Inferior parietal cortex (tissue), 1 donor: Measurements from ENCODE around the gene TDP2.
"Not testable (repeated sequence)": the region's sequence is repeated elsewhere in the genome, so short reads cannot be mapped to it uniquely, and the experiment has no call there.

Source experiments
- DNase-seq: peaks from one replicate; pipeline ENCODE4 v3.0.0-alpha.2; 2016; ENCODE audit errors: extremely low spot score

Gene TDP2

DNA sequence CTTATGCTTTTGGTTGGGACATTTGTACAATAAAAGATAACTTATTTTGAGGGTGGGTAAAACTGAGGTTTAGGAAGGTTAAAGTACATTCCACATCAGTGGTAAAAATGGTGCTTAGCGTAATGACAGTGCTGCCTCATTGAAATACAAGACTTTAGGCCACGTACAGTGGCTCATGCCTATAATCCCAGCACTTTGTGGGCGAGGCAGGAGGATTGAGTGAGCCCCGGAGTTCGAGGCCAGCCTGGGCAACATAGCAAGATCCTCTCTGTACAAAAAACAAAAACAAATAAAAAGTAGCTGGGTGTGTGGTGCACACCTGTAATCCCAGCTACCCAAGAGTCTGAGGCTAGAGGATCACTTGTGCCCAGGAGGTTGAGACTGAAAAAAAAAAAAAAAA is 18.4 kb downstream of the TDP2 start:
- no peak for DNase-seq

DNA sequence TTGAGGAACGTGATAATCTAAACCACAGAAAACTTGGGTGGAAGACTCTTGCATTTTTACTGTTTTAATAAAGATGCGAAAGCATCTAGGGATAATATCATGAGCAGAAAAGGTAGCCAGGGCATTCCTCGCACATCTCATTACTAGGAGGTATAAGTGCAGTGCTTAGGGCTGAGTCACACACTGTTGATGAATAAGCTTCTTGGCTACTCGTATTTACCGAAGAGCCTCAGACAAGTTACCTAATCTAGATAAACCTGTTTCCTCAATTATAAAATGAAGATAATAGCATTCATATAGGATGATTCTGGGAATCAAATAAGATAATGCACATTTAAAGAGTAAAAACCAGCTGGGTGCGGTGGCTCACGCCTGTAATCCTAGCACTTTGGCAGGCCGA is 19.9 kb downstream of the TDP2 start:
- DNase-seq = no peak

DNA sequence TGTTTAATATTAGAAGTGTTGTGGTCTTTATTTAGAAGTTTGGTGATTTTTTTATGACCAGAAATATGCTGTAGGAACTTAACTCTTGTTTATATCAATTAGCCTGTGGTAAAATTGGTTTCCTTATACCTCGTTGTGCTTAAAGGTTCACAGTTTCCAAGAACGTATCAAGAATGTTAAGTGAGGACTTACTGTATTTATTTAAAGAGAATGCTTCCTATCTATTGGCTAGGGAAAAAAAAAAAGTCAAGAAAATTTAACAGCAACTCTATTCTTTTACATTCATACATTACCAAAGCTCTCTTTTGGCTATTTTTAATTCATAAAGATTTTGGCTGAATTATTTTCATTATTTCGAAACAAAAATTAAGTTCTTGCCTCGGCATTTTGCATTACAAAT is 22.3 kb downstream of the TDP2 start:
- no peak for DNase-seq

DNA sequence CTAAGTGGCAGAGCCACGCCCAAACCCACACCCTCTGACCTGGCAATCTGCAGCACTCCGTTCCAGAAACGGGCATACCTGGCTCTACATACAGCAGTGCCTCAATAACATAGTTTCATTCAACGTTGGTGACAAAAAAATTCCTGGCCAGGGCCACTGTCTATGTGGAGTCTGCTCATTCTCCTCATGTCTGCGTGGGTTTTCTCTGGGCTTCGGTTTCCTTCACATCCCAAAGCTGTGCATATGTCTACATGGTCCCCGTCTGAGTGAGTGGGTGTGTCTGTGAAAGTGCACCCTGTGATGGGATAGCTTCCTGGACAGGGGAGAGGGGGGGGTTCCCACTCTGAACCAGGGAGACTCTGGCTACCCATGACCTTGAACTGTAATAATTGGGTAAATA is 22.8 kb downstream of the TDP2 start:
- no peak for DNase-seq

DNA sequence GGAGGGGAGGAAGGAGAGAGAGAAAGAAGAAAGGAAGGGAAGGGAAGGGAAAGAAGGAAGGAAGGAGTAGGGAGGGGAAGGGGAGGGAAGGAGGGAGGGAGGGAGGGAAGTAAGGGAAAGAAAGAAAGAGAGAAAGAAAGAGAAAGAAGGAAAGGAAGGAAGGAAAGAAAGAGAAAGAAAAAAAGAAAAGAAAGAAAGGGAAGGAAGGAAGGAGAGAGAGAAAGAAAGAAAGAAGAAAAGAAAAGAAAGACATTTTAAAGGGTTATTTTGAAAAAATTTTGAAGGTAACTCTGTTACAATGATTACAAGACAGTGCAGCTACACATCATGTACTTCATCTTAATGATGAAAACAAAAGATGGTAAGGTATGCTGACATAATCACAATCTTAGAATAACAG is 24.6 kb downstream of the TDP2 start:
- no peak for DNase-seq

DNA sequence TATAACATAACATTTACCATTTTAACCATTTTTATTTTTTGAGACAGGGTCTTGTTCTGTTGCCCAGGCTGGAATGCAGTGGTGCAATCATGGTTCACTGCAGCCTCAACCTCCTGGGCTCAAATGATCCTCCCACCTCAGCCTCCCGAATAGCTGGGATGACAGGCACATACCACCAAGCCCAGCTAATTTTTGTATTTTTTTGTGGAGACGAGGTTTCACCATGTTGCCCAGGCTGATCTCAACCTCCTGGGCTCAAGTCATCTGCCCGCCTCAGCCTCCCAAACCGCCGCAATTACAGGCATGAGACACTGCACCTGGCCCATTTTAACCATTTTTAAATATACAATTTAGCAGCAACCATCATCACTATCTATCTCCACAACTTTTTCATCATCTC is 26.1 kb downstream of the TDP2 start:
- not testable (repeated sequence) for DNase-seq

DNA sequence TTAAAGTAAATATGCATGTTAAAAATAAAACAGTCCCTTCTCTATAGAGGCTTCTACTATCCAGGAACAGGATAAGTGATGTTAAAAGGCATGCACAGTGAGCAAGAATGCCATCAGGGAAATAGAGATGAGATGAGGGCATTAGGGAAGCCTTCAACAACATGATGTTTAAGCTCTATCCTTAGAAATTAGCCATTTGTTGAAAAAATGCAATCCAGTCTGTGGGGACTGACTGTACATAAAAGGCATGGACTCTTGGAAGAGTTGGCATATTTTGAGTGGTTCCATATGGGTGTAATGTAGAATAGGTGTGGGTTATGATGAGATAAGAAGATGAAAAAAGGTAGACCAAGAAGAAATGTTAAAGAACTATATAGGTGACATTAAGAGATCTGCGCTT is 26.5 kb downstream of the TDP2 start:
- DNase-seq = no peak

DNA sequence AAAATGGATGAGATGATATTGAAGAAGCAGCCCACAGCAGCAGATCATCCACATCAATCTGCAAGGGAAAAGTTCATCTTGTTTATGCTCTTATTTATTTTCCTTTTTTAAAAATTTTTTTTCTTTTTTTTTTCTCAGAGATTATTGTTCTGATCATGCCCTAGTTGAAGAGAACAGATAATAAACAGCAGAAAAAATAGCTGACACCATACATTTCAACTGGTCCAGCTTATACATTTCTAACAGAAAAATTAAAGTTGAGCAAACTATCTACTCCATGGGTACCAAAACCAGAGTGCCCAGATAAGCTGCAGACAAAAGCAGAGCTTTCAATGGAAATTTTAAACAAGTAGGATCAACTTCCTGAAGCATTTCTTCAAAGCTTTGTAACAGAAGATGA is 30.0 kb downstream of the TDP2 start:
- no peak for DNase-seq

DNA sequence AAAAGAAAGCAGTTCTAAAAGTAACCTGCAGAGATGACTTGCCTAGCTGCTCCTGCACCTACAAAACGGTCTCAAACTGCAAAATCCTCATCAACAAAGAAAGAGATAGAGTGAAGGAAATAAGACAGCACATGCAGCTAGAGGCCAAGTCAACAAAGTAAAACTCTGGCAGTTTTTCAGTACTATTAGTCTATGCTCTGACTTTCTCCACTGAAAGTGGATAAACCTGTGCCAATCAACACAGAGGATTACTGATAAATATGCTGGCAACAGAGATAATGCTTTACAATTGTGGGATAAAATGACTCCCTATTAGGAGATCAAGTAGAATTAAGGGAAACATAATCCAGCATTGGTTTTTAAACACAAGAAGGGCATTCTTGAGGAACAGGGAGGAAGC is 34.1 kb downstream of the TDP2 start:
- no peak for DNase-seq

DNA sequence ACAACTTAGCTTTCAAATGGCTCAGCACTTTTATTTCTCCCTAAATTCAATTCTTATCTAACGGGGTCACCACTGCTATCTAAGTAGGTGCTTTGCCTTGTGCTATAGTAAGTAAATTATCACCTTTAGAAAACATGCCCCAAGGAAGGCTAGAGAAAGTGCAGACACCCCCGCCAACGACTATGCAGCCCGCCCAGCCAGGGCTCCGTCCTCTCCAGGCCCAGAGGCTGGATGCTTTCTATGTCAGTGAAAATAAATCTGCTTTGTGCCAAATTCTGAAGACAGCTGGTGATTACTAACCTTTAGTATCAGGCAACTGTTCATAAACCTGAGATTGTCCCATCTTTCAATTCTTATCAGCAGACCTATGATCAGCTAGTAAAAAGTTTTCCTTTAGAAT is 35.0 kb downstream of the TDP2 start:
- DNase-seq = no peak

DNA sequence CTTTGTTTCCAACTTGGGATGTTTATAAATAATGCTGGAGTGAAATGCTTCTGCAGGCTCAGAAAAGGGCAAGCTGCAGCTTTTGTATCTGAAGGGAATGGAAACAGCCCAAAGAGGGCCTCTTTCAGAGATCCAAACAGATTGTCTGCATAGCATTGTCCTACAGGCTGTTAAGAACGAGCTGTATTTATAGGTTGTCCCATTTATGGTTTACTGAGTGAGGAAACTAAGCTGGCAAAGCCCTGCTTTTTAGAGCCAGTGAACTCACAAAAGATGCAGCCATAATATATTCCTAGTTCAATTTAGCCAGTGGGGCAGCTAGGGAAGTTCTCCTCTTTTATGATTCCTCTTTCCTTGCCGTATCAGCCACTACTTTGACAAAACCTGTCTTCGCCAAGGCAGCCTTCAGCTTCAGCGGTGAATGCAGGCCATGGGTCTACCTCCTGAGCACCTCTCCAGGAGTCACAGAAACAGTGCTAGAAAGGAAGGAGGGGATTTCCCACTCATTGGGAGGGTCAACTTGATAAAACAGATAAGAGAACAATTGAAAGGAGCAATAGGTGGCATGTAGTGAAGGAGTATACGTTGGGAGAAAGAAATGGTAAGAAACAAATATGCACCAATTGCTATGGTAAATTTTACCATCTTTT is 35.7 kb downstream of the TDP2 start:
- no peak for DNase-seq

DNA sequence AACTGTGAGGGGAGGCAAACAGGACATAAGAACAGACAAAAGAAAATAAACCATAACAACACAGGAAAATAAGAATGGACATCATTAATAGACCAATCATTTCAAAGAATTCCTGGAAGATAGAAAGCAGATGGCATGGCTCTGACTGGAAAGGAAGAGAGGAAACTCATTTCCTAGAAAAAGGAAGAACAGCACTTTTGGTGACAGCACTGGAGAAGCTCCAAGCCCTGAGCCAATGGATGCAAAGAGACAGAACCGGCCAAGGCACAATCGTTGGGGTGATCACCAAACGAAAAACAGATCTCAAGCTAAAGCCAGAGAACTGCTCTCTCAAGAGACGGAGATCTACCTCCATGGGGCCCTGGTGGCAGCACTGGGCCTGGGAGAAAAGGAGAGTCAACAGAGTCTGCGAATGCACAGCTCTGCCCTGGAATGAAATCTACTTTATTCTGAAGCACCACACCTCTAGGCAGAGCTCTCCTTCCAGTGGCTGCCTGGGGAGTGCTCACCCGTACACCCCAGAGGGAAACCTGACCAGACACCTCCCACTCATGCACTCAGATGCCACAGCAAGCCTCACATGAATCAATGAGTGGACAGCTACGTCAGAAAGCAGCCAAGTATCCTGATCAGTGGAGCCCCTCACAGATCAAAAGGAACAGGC is 44.9 kb downstream of the TDP2 start:
- DNase-seq = no peak

DNA sequence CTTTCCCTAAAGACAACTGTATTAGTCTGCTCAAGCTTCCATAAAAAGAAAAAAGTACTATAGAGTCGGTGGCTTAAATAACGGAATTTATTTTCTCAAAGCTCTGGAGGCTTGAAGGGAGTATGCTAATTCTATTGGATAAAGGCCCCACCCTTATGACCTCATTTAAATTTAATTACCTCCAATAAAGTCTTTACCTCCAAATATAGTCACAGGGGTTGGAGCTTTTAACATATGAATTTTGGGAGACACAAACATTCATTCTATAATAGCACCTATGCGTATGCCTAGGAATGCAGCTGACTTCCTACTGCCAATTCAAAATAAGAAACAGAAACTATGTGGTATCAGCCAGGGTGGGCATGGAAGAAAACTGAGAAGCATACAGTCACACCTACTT is 46.1 kb downstream of the TDP2 start:
- no peak for DNase-seq

DNA sequence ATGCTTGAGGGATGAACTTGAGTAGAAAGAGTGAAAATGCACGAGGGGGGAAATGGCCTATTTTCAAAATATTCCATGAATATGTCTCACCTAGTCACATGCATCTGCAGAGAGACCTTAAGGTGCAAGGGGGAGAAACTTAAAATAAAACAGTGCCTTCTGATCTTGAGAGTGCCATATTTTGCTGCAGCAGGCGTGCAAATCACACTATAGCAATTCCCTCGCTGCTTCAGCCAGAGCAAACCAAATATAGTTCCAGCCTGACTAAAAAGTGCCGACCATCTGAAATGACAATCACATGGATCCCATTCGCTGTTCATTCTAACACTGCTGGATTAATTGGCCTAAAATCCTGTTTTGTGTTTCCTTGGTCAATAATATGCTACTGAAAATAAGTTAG is 47.0 kb downstream of the TDP2 start:
- DNase-seq = no peak

DNA sequence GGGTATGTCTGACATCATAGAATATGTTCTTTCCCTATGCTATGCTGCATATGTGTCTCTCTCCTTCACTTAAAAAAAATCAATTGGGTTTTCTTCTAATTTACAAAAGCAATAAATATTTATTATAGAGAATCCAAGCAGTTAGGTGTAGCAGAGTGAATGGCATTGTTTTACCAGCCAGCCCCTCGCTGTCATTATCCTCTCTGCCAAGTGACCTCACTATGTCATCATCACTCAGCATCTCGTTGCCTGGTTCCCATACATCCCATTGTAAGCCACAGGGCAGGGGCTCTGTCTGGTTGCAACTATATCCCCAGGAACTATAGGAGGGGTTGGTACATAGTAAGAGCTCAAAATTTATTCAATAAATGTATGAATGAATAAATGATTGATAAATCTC is 52.1 kb downstream of the TDP2 start:
- DNase-seq = no peak

DNA sequence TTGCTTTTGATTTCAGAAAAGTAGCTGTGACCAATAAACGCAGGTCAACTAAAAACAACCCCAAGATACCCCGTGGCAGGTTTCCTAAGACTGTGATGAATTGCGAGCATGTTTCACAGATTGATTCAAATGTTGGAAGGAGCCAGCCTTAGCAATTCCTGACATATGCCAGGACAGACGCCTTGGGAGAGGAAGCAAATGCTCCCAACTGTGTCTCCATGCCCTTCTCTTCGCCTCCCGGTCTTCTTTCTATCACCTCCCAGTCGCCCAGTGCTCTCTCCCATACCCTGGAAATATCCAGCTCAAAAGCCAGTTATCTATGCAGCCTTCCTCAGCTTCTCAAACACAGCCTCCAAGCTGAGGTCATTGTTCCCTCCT is 52.7 kb downstream of the TDP2 start:
- DNase-seq = no peak

DNA sequence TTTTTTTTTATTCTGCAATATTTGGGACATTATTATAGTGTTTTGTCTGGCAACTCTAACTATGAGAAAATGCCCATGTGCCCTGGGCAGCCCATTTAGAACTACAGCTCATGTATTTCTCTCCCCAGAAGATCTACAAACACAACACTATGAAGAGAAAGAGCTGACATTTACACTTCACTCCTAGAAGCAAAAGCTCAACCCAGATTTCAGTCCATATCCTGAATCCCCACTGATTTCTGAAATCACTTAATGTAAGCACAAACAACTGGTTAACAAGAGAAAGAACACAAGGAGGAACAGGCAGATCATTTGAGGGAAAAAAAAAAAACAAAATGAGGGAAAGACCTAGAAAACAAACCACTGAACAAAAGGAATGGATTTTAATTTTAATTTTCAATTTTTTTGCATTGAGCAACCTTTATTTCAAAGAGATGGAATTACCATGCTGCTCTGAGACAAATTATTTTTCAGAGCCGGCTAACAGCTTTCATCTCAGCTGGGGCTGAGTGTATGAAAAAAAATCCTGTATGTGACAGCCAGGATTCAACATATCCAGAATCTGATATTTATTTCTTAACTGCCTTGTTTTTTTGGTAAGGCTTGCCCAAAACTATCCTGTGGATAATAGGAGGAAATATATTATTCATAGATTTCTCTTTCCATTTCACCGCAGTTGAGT is 53.2 kb downstream of the TDP2 start:
- DNase-seq = no peak

DNA sequence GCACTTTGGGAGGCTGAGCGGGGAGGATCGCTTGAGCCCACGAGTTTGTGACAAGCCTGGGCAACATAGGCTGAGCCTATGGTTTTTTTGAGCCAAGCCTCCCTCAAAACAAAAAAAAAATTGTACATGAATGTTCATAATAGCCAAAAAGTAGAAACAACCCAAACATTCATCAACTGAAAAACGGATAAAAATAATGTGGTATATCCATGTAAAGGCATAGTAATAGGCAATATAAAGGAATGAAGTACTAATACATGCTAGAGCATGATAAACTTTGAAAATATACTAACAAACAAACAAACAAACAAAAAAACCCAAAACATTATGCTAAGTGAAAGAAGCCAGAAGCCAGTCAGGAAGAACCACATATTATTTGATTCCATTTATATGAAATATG is 56.0 kb downstream of the TDP2 start:
- DNase-seq = no peak

DNA sequence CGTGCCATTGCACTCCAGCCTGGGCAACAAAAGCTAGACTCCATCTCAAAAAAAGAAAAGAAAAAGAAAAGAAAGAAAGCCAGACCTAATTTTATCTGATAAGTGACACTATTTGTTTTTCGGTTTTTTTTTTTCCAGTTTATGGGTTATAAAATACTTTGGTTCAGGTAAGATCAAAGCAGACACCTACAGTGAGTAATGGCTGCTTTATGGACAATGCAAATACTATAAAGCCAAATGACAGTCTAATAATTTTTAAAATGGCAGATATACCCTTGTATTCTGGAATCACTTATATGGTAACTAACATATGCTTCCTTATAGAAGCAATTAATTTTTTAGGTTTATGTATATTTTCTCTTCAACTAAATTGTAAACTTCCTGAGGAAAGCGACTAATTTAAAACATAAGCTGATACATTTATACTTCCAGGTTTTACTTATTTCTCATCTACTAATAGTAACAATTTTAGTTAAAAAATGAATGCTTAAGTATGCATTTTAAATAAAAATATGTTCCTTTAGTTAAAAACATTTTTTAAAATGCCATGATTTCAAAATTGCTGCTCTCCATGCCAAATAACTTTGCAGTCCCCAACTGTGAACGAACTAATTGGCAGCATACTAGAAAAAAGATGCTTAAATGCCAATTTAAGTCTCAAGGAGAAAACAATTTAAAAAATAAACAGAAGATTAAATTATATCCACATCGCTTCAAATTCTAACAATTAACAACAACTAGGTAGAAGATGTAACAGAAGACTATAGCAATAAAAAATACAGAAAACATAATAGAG is 59.2 kb downstream of the TDP2 start:
- no peak for DNase-seq

DNA sequence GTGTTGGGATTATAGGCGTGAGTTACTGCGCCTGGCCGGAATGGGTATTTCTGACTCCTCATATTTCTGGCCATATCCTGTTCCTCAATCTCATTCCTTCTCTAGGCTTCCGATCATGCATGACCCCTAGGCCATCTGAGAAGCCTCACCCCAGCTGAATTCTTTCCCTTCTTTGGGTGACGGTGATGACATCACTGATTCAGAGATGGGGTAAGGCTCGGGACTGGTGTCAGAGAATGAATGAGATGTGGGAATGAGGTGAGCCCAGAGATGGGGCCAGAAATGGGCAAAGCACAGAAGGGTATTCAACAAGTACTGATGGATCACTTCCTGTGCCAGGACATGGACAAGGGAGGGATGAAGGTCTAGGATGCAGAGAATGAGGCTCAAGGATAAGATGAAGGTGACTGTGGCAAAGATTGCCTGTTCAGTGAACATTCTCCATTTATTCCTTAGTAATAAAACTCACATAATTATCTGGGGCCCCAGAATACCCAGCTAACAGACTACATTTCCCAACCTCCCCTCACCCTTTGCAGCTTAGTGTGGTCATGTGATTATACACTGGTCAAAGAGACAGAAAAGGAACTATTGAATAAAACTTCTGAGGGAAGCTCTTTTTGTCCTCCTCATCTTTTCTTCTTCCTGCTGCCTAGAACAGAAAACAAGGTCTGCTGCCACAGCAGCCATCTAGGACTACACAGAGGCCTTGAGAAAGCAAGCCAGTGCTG is 60.3 kb downstream of the TDP2 start:
- DNase-seq = no peak

DNA sequence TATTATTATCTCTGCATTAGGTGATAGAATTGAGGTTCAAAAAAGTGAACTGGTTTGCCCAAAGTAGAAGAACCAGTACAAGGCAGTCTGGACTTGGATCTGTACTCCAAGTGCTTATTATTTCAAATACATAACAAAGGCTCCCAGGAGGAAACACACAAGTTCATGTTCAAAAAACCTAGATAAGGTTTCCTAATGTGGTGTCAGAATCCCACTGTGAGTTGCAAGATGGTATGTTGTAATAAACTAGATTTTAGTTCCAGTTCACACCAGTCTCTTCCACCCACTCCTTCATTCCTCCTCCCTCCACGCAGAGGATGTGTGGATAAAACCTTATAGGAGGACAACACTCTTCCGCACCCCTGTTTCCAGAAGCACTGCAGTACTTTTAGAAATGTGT is 63.5 kb downstream of the TDP2 start:
- no peak for DNase-seq

DNA sequence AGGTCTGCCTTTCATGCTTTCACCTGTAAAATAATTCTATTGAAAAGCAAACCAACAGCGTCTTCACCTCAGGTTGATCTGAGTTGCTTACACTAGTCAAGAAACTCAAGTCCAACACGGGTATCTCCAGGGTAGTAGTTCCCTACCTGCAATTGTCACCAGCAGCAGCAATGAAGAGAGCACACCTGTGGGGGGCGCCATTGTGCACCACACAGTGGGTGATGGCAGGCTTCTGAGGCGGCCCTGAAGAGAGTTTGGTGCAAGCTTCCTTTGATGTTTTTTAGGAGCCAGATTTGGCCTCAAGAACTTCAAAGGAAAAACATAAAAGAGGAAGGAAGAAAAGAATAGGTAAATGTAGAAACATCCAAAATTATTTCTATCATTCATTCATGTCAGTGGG is 65.8 kb downstream of the TDP2 start:
- no peak for DNase-seq
